Activated T-cell treated with anti-CD3 and anti-CD28 coated beads, Interleukin-2, amount 50 U/mL, for 1 hour (primary cell): ENCODE data around the gene HMBS.
A peak's percentile ranks its signal among the peaks of the same experiment; 100 is the strongest.
"Not testable (repeated sequence)": the region's sequence is repeated elsewhere in the genome, so short reads cannot be mapped to it uniquely, and the experiment has no call there.

Source experiments
- DNase-seq: peaks from one replicate; pipeline ENCODE4 v3.0.0-alpha.2; 2020

The HMBS gene

GRCh38 chr11:119084663-119085436 is at the start of gene HMBS:
Gene HMBS (plus strand): TSS chr11:119084881. CDS start chr11:119085034, 153 bp downstream.
- DNase-seq, result peak; percentile 93

- no peak for DNase-seq
These were observed 45.8 kb upstream of the HMBS start for GRCh38 chr11:119038884-119039283.

- DNase-seq, result not testable (repeated sequence)
These were observed 45.2 kb upstream of the HMBS start for GRCh38 chr11:119039471-119039870.

- DNase-seq, result no peak
These were observed 42.7 kb upstream of the HMBS start for GRCh38 chr11:119041821-119042514.

GRCh38 chr11:119042927-119043326 is 41.8 kb upstream of the HMBS start:
- no peak for DNase-seq

GRCh38 chr11:119044708-119045107 is 40.0 kb upstream of the HMBS start:
- DNase-seq, result no peak

GRCh38 chr11:119046489-119046888 is 38.2 kb upstream of the HMBS start:
- no peak for DNase-seq

- DNase-seq, result no peak
These were observed 37.5 kb upstream of the HMBS start for GRCh38 chr11:119047205-119047604.

GRCh38 chr11:119048644-119049043 is 36.0 kb upstream of the HMBS start:
- no peak for DNase-seq

- DNase-seq, result no peak
These were observed 35.6 kb upstream of the HMBS start for GRCh38 chr11:119049081-119049480.

GRCh38 chr11:119051440-119052162 is 33.1 kb upstream of the HMBS start:
- DNase-seq, result no peak

- DNase-seq, result no peak
These were observed 32.4 kb upstream of the HMBS start for GRCh38 chr11:119052163-119052814.

GRCh38 chr11:119054418-119054817 is 30.3 kb upstream of the HMBS start:
- no peak for DNase-seq

GRCh38 chr11:119055901-119056300 is 28.8 kb upstream of the HMBS start:
- no peak for DNase-seq

GRCh38 chr11:119056421-119056999 is 28.2 kb upstream of the HMBS start:
- peak; percentile 57 for DNase-seq

- peak; percentile 98 for DNase-seq
These were observed 27.5 kb upstream of the HMBS start, which contains the start of gene HYOU1 for GRCh38 chr11:119057000-119057769. Gene HYOU1 (minus strand): TSS chr11:119057205. CDS start chr11:119056160, 1,045 bp downstream.

- not testable (repeated sequence) for DNase-seq
These were observed 25.6 kb upstream of the HMBS start for GRCh38 chr11:119059128-119059527.

GRCh38 chr11:119061256-119061655 is 23.4 kb upstream of the HMBS start:
- no peak for DNase-seq

GRCh38 chr11:119062779-119063178 is 21.9 kb upstream of the HMBS start:
- DNase-seq, result no peak

GRCh38 chr11:119065369-119065768 is 19.3 kb upstream of the HMBS start:
- DNase-seq, result peak; percentile 40

GRCh38 chr11:119067371-119068222 is 17.1 kb upstream of the HMBS start, which contains the start of gene VPS11:
Gene VPS11 (plus strand): TSS chr11:119067818. CDS start chr11:119067824, 6 bp downstream.
- peak; percentile 95 for DNase-seq
